ENCODE data around the gene CCDC60. TPM values are rescaled to one million over a fixed set of nuclear protein-coding genes. Genes with fewer than 3 reads are reported as not detected.
A peak's percentile ranks its signal among the peaks of the same experiment; 100 is the strongest.

The CCDC60 gene
- total and polyA plus RNA-seq, 2 experiments from 2014 or later: 15.7 to 19.1 TPM

- H3K27me3 ChIP-seq: no peaks in the 10 kb centered on the region
- no peak for TF ChIP-seq CTCF (IDR thresholded peaks at IDR 0.05; ENCODE audit: low read depth, low read length)
- no peaks in the 10 kb centered on the region for H3K9me3 ChIP-seq (ENCODE audit: low read depth)
- peaks cover 76% of the 10 kb centered on the region for H3K4me1 ChIP-seq (ENCODE audit: low read depth)
- no peak overlapping the region for H3K4me3 ChIP-seq
- H3K27ac ChIP-seq: peak overlapping the region; percentile 95
- DNase-seq (ENCODE audit: low read depth in 1 of 2, low spot score in 1 of 2): no peak
- H3K36me3 ChIP-seq: no peaks in the 10 kb centered on the region
Measured at GRCh38 chr12:119383206-119383605, 48.7 kb downstream of the CCDC60 start.

- Histone ChIP-seq H3K4me1 (ENCODE audit: low read depth) (peaks cover 67% of the 10 kb centered on the region), H3K27ac (peak overlapping the region; percentile 21), H3K27me3 (no peaks in the 10 kb centered on the region), H3K4me3 (no peak overlapping the region), H3K9me3 (ENCODE audit: low read depth) (no peaks in the 10 kb centered on the region), H3K36me3 (no peaks in the 10 kb centered on the region)
- DNase-seq (ENCODE audit: low read depth in 1 of 2, low spot score in 1 of 2): no peak
- no peak for TF ChIP-seq CTCF (IDR thresholded peaks at IDR 0.05; ENCODE audit: low read depth, low read length)
Measured at GRCh38 chr12:119384340-119384739, 49.8 kb downstream of the CCDC60 start.

GRCh38 chr12:119385659-119386058, 51.1 kb downstream of the CCDC60 start:
- H3K4me3 ChIP-seq: no peak overlapping the region
- H3K4me1 ChIP-seq (ENCODE audit: low read depth): peaks cover 63% of the 10 kb centered on the region
- no peak for TF ChIP-seq CTCF (IDR thresholded peaks at IDR 0.05; ENCODE audit: low read depth, low read length)
- no peak overlapping the region for H3K27ac ChIP-seq
- no peak for DNase-seq (ENCODE audit: low read depth in 1 of 2, low spot score in 1 of 2)
- no peaks in the 10 kb centered on the region for H3K36me3 ChIP-seq
- H3K9me3 ChIP-seq (ENCODE audit: low read depth): no peaks in the 10 kb centered on the region
- H3K27me3 ChIP-seq: no peaks in the 10 kb centered on the region

- Histone ChIP-seq H3K4me1 (ENCODE audit: low read depth) (peaks cover 46% of the 10 kb centered on the region), H3K4me3 (no peak overlapping the region), H3K9me3 (ENCODE audit: low read depth) (no peaks in the 10 kb centered on the region), H3K27ac (no peak overlapping the region), H3K36me3 (no peaks in the 10 kb centered on the region), H3K27me3 (no peaks in the 10 kb centered on the region)
- no peak for TF ChIP-seq CTCF (IDR thresholded peaks at IDR 0.05; ENCODE audit: low read depth, low read length)
- DNase-seq (ENCODE audit: low read depth in 1 of 2, low spot score in 1 of 2): no peak
Measured at GRCh38 chr12:119389687-119390086, 55.2 kb downstream of the CCDC60 start.

- Histone ChIP-seq H3K9me3 (ENCODE audit: low read depth) (no peaks in the 10 kb centered on the region), H3K36me3 (no peaks in the 10 kb centered on the region), H3K27ac (peak overlapping the region; percentile 19), H3K4me3 (no peak overlapping the region), H3K27me3 (no peaks in the 10 kb centered on the region), H3K4me1 (ENCODE audit: low read depth) (peaks cover 36% of the 10 kb centered on the region)
- DNase-seq (ENCODE audit: low read depth in 1 of 2, low spot score in 1 of 2): peak in 1 of 2 donors; percentile 51
- no peak for TF ChIP-seq CTCF (IDR thresholded peaks at IDR 0.05; ENCODE audit: low read depth, low read length)
Measured at GRCh38 chr12:119391673-119392072, 57.1 kb downstream of the CCDC60 start.

- H3K9me3 ChIP-seq (ENCODE audit: low read depth): no peaks in the 10 kb centered on the region
- no peaks in the 10 kb centered on the region for H3K36me3 ChIP-seq
- DNase-seq (ENCODE audit: low read depth in 1 of 2, low spot score in 1 of 2): no peak
- no peak overlapping the region for H3K27ac ChIP-seq
- H3K27me3 ChIP-seq: no peaks in the 10 kb centered on the region
- no peak for TF ChIP-seq CTCF (IDR thresholded peaks at IDR 0.05; ENCODE audit: low read depth, low read length)
- H3K4me3 ChIP-seq: no peak overlapping the region
- peaks cover 23% of the 10 kb centered on the region for H3K4me1 ChIP-seq (ENCODE audit: low read depth)
Measured at GRCh38 chr12:119393677-119394076, 59.1 kb downstream of the CCDC60 start.
